HG03439 (cell line): ENCODE data around the gene FBXW8.

ENCODE experiments used
- ATAC-seq: cut with Tn5 transposase; IDR thresholded peaks from one replicate; pipeline ENCODE4 v1.9.1; 2021; ENCODE audit warnings: mild to moderate bottlenecking, moderate library complexity; ENCODE audit not compliant: unreplicated experiment

FBXW8 gene

DNA sequence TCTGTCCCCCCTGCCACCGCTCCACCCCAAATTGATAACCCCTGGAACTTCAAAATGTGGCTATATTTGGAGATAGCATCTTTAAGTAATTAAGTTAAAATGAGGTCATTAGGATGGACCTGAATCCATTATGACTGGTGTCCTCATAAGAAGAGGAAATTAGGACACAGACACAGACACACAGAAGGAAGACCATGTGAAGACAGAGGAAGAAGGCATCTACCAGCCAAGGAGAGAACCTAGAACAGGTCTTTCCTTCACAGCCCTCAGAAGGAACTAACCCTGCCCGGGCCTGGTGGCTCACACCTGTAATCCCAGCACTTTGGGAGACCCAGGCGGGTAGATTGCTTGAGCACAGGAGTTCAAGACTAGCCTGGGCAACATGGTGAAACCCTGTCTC, 25.9 kb upstream of the FBXW8 start:
- no peak for ATAC-seq

DNA sequence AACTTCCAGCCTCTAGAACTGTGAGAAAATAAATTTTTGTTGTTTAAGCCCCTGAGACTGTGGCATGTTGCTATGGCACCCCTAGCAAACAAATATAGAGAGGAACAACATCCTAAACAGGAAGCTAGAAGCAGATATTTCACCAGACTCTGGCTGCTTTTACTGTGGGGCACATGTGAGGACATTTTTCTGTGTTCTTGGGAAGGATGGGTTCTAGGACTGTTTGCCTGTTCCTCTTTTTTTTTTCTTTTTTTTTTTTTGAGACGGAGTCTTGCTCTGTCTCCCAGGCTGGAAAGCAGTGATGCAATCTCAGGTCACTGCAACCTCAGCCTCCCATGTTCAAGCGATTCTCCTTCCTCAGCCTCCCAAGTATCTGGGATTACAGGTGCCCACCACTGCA, 25.3 kb upstream of the FBXW8 start:
- no peak for ATAC-seq

DNA sequence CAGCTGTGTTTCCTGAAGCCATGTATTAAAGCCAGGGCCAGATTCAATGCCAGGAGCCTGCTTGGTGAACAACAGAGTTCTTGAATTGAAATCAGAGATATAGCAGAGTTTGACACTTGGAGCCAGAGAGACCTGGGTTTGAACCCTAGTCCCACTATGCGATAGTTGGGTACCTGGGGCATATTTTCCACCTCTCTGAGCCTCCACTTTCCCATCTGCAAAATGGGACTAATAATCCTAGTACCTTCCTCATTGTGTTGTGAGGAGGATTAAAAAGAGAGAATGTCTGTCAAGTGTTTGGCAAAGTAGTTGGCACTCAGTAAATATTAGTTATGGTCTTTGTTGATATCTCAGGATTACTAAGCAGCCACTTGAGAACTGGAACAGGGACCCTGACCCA, 23.5 kb upstream of the FBXW8 start:
- no peak for ATAC-seq

DNA sequence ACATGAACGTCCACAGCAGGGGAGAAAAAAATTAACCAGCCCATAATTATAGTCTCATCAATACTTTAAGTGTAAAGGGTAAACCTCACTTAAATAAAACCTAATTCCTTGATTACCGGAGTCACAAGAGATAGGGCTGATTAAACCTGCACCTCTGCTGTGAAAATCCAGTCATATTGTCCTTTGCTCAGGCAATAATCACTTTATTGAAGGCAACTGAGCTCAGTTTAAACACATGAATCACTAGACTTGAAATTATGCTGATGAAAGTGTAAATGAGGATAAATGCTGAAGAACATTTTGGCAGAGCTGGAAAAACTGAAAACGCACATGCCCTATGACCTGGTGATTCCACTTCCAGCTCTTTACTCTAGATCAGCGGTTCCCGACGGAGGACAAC, 22.9 kb upstream of the FBXW8 start:
- ATAC-seq, result no peak

DNA sequence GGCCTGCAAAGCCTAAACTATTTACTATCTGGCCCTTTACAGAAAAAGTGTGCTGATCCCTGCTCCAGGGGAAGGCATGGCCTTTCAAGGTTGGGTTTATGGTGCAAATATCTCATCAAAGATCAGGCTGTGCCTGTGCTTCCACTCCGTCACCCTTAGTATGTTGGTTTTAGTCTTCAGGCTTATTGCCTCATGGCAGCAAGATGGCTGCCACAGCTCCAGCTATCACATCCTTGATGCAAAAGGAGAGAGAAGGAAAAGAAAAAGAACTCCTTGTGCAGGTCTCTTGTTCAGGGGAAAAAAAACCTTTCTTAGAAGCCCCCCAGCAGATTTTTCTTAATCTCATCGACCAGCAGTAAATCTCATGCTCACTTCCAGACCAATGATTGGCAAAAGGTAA, 20.4 kb upstream of the FBXW8 start:
- no peak for ATAC-seq

DNA sequence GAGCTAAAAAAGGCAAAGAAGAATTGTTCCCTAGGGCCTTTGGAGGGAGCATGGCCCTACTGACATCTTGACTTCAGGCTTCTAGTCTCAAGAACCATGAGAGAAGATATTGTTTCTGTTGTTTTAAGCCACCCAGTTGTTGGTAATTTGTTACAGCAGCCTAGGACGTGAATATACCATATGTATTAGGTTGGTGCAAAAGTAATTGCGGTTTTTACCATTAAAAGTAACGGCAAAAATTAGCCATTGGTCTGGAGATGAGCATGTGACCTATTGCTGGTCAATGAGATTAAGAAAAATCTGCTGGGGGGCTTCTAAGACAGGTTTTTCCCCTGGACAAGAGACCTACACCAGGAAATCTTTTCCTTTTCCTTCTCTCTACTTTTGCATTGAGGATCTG, 19.7 kb upstream of the FBXW8 start:
- ATAC-seq, result no peak

DNA sequence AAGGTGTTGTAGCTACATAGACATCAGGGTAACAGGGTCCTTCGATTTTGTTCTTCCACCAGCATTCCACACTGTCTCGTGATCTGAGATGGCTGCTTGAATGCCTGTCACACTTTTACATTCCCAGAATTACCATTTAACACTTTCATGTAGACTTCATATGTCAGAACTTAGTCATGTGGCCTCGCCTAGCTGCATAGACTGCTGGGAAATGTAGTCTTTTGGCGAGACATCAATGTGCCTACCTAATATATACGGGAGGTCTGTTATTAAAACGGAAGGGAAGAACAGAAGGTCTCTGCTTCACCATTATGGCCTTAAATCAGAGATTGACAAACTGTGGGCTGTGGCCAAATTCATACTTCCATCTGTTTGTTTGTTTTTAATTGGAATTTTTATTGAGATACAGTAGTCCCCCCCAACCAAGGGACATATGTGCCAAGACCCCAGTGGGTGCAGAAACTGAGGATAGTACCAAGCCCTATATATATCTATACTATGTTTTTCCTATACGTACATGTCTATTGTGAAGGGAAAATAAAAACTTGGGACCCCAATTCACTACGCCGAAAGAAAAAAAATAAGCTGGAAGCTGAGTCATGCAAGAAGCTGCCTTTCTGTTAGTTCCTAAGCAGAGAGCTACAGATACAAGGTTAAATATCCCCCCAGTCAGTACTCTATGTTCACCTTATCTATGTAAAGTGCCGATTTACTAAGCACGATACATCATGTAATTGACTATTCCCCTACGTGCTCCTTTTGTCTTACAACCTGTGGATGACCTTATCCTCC, 18.2 kb upstream of the FBXW8 start:
- no peak for ATAC-seq

DNA sequence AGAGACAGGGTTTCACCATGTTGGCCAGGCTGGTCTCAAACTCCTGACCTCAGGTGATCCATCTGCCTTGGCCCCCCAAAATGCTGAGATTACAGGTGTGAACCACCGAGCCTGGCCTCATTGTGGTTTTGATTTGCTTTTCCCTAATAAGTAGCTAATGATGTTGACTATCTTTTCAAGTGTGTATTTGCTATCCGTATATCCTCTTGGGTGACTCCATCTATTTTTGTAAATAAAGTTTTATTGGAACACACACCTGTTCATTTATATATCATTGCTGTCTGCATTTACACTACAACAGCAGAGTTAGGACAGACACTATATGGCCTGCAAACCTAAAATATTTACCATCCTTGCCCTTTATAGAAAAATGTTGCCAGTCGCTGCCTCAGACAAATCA, 15.8 kb upstream of the FBXW8 start:
- no peak for ATAC-seq

DNA sequence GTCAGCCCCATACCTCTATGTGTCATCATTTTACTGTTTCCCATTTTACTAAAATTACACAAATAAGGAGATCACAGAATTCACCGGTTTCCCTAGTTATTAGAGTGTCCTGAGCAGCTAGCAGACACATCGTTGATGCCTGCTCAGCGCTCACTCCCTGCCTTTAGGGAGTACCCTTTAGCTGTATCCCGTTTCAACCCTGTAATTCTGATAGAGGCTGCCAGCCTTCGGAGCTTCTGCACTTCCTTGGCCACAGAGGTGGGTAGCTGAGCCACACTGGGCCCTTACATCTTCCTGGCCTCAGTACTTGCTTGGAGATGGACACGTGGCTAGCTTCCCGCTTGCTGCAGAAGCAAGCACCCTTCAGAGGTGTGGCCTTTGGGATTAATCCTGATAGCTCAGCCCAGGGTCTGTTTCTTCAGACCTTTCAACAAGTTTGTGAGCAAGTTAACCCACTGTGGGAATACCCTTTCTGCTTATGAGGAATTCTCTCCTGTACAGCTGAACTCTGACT, 14.3 kb upstream of the FBXW8 start:
- ATAC-seq, result no peak

DNA sequence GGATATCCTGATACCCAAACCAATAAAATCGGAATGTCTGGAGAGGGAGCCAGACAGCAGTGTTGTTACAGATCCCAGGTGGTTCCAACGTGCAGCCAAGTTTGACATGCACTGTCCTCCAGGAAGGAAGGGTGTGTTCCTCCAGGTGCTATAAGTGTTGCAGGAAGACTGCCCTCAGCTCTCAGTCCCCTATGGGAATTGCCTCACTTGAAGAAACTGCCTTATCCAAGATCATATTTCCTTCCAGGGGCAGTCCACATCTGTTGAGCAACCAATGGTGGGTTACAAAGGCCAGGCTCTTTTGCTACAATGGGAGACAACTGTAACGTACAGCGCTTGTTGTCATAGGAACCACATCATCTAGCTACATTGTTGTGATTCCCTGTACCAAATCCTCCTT, 13.3 kb upstream of the FBXW8 start:
- no peak for ATAC-seq

DNA sequence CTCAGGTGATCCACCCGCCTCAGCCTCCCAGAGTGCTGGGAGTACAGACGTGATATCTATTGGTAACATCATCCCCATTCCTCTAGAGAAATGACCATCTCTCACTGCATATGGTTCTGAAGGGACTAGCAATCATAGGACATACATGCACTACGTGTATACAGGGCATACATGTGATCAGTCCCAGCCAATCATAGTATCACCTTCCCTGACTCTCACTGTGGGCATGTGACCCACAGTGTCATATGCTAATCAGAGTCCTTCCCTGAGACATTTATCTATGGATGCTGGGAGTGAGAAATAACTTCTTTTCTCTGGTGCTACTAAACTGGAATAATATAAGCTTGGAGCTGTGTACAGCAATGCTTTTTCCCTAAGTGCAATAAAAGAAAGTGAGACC, 12.1 kb upstream of the FBXW8 start:
- ATAC-seq, result no peak

DNA sequence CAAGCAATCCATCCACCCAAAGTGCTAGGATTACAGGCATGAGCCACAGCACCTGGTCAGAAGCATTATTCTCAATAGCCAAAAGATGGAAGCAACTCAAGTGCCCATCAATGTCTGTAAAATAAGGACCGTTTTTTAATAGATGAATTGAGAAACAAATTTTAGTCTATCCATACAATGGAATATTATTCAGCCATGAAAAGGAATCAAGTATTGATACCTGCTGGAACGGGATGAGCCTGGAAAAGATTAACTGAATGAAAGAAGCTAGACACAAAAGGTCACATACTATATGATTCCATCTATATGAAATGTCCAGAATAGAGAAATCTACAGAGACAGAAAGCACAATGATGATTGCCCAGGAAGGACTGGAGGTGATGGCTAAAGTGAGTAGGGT, 9.1 kb upstream of the FBXW8 start:
- no peak for ATAC-seq

DNA sequence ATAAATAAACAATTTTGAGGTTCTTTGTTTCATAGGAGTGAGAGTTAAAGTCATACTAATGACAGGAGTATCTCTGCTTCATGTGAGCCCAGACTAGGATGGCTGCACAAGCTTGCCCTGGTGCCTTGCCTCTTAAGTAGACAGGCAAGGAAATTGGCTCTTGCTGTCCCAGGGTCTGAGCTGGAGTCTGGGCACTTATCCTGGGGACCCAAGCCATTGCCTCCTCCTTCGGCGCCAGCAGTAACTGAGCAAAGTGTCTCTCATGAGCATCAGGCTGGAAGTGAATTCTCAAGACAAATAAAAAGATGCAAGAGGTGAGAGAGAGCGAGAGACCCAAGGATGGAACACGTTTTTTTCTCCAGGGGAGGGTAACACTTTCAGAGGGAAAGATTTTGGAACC, 6.9 kb upstream of the FBXW8 start:
- ATAC-seq, result no peak

DNA sequence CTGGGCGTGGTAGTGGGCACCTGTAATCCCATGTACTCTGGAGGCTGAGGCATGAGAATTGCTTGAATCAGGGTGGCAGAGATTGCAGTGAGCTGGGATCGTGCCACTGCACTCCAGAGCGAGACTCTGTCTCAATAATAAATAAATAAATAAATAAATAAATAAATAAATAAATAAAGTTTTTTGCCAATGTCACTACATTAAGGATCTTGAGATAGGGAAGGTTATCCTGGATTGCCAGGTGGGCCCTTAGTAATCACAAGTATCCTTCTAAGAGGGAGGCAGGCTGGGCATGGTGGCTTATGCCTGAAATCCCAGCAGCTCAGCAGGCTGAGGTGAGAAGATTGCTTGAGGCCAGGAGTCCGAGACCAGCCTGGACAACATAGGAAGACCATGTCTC, 4.5 kb upstream of the FBXW8 start:
- ATAC-seq, result no peak

DNA sequence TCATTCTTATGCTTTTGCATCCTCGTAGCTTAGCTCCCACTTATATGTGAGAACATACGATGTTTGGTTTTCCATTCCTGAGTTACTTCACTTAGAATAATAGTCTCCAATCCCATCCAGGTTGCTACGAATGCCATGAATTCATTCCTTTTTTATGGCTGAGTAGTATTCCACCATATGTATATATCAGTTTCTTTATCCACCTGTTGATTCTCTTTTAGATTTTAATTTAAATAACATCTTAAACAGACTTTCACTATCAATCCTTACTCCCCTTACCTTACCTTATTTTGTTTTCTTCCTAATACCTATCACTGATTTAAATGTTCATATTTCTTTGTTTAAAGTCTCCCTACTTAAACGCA, 488 bp upstream of the FBXW8 start:
- no peak for ATAC-seq

DNA sequence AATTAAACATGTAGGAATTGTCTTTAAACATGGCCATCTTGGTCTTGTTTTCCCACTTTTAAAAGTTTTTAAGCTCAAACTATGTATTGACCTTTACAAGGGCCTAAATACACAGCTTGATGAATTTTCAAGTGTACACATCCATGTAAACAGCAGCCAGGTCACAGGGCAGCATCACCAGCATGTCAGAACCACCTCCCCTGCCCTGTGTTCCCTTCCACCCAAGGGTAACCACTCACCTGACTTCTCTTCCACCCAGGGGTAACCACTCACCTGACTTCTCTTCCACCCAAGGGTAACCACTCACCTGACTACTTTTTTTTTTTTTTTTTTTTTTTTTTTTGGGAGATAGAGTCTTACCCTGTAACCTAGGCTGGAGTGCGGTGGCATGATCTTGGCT, 4.6 kb downstream of the FBXW8 start:
- no peak for ATAC-seq

DNA sequence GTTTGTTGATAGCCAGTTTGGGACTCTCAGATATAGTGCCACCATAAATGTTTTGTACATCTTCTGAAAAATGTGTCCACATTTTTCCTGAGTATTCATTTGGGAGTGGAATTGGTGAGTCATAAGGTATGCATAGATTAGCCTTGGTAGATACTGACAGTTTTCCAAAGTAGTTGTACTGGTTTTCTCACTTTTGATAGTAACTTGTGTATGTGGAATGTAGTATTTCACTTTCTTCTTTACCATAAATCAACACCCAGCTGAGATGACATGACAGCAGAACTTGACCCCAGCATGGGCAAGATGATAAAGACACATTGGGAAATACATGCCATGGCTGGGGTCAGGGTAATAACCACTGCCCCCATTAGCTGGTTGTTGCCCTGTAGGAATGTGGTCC, 5.4 kb downstream of the FBXW8 start:
- ATAC-seq, result no peak

DNA sequence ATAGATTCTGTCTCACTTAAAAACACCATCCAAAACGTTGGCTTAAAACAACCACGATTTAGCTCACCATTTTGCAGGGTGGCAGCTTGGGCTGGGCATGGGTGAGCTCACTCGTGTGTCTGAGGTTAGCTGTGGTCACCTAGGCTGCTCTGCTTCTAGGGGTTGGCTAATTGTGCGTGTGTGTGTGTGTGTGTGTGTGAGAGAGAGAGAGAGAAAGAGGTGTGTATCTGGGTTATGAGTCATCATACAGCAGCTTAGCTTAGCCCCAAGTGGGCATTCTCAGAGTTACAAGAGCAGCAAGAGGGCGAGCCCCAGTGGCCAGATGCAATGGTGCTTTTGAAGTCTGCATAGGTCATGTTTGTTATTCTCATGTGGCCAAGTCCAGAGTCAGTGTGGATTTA, 6.0 kb downstream of the FBXW8 start:
- ATAC-seq, result peak; percentile 98

DNA sequence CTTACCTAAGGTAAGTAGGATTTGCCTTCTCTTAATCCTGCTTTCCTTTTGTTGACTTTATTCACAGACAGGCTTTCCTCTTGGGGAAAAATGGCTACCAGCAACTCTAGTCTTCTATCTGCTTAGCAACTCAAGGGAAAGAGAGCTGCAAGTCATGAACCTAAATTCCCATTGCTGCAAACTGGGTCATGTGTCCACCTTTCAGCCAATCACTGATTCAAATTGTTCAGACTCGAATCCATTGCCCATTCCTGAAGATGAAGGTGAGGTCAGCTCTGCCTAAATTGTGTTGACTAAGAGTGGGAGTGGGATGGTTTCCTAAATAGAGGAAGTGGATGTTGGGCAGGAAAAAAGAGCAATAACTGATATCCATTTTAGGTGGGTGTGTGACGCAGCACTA, 7.7 kb downstream of the FBXW8 start:
- no peak for ATAC-seq

DNA sequence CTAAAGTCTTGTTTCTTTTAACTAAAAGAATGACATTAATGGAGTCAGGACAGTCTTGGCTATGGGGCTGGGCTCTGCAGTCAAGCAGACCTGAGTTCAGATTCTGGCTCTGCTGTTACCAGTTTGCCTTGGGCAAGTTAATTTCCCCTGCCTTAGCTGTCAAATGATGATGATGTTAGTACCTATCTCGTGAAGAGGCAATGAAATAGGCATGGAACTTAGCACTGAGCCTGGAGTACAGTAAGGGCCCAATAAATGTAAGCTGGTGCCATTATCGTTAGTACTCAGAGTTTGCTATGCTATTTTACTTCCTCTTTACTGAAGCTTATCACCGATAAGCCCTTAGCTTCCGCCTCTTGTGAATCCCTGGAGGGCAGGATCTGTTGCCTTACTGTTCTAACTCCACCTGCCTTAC, 8.5 kb downstream of the FBXW8 start:
- no peak for ATAC-seq

DNA sequence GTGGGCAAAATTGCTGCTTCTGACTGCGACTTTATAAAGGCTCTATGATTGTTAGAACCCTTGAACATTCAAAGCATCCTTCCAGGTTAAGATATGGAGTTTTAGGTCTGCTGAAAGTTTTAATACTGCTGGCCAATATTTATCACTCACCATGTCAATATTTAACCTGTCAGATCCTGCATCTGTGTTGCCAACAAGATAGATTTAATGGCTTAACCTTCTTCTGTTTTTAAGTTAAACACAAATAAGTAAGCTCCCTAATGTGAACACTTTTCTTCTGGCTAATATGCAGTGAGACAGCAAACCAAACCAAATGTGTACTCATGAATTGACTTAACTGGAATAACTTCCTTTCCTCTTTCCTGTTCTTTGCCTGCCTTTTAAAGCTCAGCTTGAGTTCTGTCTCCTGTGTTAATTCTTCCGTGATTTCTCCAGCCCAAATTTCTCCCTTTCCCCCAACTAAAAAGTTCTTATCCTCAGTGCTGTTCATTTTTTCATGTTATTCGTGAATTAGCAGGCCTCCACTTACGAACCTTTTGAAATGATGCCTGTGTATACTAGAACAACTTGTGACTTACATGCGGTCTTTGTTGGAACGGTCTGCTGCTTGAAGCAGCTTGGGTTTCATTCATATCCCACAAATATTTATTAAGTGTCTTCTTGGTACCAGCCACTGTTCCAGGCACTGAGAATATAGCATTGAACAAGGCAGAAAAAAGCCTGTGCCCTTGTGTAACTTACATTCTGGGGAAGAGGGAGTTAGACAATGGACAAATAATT, 9.1 kb downstream of the FBXW8 start:
- ATAC-seq, result no peak

DNA sequence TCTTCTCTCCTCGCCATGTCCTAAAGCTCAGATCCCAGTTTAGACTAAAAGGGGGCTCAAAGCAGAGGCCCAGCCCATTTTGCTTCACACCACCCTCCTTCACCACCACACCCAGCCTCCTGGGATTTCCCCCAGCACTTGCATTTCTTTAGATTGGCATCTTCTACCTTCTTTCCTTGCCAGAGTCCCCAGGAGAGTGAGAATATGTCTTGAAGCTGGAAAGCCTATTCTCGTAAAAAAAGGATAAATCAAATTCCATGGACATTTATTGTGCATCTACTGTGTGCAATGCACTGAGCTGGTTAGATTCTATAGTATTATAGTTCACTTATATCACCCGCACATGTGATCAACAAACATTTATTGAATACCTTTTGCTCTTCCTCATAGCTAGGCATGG, 10.2 kb downstream of the FBXW8 start:
- ATAC-seq, result no peak
